GM19468 (cell line): ENCODE results near the gene DDX51.
"Not testable (repeated sequence)": the region's sequence is repeated elsewhere in the genome, so short reads cannot be mapped to it uniquely, and the experiment has no call there.

ENCODE experiments used
- ATAC-seq: cut with Tn5 transposase; IDR thresholded peaks from one replicate; pipeline ENCODE4 v1.9.1; 2021; ENCODE audit warnings: mild to moderate bottlenecking, moderate library complexity, moderate number of reproducible peaks; ENCODE audit not compliant: unreplicated experiment; ENCODE audit errors: extremely low read depth

Gene DDX51

DNA sequence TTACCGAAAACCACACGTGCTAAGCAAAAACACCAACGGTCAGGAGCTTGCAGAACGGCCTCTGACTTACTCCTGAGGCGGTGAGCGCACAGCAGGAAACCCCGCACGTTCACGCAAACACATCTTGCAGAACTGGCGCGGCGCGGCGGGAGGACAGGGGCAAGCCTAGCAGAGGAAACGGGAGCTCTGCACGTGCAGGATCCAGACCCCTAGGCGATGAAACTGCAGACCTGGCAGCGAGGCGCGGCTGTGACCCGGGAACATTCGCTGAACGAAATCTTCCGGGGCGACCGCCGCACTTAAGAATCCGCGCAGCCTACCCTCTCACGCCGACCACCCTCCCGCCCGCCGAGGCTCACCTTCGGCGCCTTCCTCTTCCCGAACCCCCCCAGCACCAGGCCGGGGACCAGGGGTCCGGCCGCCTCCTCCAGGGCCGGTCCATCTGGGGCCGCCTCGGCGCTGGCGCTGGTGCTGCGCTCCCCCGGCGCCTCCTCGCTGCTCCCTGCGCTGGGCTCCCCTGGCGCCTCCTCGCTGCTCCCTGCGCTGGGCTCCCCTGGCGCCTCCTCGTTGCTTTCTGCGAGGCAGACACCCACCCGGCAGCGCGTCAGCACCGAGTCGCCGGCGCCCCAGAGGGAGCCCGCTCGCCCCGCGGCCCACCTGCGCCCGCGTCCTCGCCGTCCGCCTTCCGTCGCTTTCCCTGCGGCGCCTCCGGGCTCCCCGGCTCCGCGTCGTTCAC is 615 bp downstream of the DDX51 start:
- no peak for ATAC-seq

DNA sequence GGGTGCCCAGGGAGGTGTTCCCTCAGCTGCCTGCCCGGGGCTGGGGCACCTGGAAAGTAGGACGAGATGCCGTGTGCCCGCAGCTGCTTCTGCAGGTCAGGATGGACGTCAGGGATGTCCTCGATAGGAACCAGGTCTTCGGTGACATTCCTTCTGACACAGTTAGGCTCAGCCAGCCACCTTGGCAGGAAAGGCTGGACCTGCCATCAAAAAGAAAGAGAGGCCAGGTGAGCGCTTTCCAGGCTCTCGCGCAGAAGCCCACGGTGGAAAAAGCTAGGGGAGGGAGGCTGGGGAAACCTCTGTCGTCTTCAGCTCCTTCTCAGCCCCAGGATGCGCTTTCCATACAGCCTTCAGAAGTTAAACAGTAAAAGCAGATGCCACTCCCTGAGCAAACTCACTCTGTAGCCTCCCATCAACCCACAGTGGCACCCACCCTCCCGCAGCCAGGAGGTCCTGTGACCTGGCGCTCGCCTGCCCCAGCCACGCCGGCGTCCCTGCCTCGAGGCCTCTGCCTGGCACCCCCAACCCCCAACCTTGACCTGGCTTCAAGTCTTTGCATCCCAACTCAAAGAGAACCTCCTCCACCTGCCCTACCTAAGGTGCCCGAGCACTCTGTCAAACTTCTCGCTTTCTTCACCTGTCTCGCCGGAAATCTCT is 1.3 kb downstream of the DDX51 start:
- ATAC-seq: no peak

DNA sequence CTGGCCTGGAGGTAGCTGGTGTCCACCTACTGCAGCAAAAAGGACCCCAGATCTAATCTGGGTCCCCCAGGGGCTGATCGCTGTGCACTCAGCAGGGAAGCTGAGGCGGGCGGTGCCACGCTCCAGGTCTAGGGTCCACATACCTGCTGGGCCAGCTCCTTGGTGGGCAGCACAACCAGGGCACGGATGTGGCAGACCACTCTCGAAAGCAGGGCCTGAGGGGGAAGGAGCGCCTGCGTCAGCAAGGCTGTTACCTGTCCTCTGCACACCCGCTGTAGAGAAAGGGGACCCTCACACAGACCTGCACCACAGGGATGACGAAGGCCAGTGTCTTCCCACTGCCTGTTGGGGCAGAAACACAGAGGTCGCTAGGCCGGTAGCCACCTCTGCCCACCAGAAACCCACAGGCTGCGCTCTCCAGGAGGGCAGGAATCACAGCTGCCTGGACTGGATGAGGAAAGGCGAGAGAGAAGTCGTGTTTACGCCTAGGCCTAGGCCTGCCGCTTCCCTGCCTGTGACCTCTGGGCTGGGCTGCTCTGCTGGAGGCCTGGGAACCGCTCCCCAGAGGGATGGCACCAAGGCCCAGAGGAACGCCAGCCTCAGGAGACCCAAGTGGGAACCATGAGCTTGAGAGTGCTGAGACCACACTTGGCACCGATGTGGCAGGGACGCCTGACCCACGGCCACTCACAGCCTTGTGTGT is 2.0 kb downstream of the DDX51 start:
- no peak for ATAC-seq

DNA sequence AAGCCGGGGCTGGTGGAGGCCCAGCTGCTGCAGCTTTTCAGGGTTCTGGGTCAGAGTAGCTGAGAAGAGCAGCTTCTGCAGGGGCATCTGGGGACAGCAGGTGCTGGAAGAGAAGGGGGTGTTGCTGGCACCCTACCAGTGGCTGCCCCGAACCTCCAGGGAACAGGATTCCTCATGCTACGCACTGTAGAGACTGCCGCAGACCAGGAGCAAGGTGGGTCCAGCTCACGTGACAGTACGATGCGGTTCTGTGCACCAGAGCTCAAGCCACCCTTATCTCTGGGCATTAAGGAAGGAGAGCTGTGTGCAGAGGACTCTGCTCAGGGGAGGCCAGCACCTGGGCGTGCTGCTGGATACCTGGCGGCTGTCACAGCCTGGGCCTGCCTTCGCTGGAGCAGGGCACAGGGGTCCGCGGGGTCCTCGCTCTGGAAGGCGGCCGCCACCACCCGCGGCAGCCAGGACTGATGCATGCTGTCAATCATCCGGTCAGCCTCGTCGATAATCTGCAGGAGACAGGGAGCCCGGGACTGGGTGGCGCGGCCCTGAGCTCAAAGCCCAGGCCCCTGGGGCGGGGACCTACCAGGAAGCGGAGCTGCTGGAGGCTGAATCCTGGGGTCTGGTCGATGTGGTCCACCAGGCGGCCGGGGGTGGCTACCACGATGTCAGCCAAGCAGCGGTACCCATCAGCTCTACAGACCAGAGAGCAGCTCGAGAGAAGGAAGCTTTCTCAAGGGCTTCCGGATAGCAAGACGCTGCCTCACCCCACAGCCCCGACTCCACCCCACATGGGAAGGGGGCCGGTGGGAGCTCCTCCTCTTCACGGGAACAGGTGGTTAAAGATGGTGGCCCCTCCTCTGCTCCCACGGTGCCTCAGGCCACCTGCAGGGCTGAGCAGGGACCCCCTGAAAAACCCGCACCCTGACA is 2.9 kb downstream of the DDX51 start:
- no peak for ATAC-seq

DNA sequence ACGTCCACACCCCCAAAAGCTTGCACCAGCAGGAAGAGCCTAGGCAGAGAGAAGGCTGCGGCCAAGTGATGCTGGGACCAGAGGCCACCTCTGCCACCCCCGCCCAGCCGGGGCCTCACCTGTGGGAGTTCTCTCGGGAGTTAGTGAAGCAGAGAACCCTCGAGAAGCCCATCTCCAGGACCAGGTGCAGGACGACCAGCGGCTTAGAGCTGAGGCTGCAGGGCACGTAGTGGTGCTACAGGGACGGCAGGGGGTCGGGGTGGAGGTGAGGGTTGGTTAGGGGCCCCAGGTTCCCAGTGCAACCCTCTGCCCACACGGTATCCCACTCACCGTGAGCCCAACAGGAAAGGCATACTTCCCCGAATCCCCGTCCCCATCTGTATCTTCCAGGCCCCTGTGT is 3.6 kb downstream of the DDX51 start:
- ATAC-seq: no peak

DNA sequence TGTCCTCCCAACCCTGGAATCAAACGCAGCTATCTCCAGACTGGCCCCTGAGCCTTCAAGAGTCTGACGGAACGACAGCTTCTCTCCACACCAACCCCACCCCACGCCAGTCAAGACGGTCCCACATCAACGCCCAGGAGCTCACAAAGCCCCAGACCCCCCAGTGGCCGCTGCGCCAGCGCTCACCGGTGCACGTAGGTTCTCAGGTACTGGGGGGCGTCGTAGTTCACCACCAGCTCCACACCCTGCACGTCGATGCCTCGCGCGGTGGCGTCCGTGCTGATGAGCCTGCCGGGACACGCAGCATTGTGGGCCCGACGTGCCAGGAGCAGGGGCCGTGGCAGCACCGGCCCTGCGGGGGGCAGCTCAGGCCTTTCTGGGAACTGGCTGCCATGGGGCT is 4.2 kb downstream of the DDX51 start:
- no peak for ATAC-seq

DNA sequence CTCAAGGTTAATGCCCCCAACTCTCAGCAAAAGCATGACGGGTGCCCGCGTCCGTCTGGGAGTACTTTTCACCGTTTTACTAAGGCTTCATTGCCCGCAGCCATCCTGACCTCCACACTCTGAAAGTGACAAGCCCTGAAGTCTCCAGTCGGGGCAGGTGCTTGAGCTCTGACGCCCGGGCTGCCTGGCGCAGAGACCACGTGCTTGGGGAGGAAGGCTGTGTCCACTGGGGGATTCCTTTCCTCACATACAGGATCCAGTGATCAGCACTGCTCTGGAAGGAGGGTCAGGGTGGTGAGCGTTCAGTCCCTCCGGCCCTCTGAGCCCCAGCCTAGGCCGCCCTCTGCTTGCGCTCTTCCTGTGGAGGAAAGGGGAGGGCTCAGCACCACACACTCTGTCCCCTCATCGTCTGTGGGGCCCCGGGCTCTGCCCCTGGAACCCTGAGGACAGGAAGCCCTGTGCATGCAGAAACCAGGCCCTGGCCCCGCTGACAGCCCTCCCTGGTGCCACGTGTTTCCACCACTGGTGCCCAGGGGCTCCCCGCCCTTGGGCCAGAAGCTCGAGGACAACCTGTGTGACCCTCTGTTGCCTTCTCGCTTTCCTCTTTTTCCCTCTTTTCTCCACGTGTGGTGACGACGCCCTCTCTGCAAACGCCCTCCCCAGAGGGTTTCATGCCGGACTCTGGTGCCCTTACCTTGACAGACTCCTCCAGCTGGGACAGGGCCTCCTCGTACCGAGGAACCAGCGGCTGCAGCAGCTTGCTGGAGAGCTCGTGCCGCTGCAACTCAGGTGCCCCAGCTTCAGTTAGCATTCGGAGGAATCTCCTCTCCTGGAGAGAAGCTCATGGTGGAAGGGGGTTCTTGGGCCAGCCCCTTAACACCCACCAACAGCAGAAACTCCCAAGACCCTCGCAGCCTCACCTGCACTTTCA is 4.9 kb downstream of the DDX51 start:
- no peak for ATAC-seq

DNA sequence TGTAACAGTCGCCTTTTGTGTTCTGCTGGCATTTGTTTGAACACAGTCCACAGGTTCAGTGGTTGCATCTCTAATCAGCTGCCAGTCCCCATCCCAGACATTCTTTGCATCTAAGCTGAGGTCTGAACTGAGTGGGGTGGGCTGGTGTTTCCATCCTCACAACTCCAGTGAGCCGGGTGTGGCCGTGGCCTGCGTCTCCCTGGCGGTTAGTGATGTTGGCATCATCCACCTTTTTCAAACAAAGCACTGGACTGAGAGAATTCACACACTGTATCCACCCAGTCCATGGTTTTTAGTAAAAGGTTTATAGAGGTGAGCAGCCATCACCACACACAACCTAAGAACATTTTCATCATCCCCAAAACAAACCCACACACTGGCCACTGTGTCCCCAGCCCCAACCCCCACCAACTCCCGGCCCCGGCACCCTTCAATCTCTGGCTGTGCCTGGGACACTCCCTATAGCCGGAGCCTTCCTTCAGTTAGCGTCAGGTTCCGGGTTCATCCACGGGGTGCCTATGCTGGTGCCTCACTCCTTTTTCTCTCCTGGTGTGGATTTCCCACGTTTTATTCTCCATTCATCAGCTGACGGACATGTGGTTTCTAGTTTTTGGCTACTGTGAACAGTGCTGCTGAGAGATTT is 6.5 kb downstream of the DDX51 start:
- ATAC-seq: no peak

DNA sequence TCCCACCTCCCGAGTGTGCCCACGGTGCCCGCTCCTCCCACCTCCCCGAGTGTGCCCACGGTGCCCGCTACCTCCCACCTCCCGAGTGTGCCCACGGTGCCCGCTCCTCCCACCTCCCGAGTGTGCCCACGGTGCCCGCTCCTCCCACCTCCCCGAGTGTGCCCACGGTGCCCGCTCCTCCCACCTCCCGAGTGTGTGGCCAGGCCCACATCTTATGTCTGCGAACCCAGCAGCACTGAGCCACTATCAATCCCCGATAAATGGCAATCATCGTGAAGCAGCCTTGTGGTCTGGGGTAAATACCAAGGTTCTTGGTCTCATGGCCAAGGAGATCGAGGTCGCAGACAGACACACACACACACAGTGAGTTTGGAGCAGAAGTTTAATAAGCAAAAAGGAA is 7.9 kb downstream of the DDX51 start:
- not testable (repeated sequence) for ATAC-seq

DNA sequence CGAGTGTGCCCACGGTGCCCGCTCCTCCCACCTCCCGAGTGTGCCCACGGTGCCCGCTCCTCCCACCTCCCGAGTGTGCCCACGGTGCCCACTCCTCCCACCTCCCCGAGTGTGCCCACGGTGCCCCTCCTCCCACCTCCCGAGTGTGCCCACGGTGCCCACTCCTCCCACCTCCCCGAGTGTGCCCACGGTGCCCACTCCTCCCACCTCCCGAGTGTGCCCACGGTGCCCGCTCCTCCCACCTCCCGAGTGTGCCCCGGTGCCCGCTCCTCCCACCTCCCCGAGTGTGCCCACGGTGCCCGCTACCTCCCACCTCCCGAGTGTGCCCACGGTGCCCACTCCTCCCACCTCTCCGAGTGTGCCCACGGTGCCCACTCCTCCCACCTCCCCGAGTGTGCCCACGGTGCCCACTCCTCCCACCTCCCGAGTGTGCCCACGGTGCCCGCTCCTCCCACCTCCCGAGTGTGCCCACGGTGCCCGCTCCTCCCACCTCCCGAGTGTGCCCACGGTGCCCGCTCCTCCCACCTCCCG is 9.4 kb downstream of the DDX51 start:
- not testable (repeated sequence) for ATAC-seq

DNA sequence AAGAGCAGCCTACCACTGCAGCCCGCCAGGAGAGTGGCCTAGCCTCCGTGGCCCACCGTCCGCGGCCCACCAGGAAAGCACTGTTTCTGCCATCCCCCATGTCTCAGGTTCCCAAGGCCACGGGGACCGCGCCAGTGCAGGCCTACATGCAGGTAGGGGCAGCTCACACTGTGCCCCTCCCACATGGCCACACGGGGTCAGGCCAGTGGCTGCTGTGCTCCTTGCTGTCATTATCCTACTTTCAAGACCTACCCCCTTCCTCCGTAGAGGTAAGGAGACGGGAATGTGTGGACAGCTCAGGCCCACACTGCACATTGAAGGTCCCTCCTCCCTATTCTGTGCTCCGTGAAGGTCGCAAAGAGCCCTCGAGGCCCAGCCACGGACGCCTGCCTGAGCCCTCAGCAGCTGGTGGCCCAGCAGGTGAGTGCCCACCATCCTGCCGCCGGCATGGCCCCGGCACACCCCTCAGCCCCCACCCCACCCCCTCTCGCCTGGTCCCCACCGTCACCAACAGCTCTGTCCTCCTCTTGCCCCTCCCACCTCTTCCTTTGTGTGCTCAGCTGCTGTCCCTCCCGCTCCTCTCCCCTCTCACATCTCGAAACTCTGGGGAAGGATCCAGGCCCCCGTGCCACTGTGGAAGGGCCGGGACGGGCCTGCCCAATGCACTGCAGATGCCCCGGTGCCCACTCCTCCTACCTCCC is 10.0 kb downstream of the DDX51 start:
- ATAC-seq: no peak

DNA sequence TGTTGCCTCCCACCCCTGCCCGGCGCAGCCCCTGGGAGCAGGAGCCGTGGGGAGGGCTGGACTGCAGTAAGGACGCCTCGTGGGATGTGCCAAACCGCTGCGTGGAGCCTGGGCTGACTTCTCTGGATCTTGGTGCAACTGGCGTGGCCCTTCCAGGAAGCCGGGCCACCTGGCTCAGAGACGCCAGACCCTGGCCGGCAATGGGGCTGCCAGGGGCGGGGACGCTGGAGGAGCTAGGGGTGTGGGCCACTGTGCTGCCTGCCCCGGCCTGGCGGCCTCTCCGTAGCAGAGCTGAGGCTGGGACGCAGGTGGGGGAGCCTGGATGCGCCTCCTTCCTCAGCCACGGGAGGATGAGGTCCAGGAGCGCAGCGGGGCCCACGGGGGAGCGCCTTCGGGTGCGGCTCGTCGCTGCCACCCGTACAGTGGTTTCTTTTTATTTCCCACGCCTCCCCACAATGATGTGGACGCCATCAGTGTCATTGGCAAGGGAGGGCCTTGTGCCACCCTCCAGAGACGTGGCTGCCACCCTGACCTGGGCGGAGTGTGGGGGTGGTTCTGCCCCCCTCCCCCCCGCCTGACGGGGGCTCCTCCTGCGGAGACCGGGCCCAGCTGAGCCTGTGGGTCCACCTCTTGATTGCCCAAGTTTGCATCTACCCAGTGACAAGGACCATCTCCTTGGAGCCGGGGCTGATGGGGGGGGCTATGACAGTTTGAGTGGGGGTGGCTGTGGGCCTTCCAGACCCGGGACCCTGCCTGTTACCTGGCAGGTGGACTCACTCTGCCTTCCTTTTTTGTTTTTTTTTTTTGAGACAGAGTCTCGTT is 11.3 kb downstream of the DDX51 start:
- no peak for ATAC-seq

DNA sequence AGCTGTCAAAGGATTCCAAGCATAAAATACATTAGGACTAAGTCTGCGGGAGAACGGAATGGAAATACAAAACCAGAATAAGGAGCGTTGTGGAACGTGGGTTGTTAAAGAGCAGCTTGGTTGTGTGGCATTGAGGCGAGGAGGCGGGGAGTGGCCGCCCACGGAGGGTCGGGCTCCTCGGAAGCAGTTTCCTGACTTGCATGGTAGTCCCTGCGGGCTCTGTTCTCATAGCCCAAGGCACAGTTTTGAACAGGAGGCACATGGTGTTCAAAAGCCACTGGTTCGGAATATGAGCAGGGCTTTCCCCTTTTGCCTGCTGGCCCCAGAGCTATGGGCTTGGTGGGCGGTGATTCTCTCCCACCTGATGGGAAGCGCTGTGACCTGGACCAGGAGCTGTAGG is 12.2 kb downstream of the DDX51 start:
- ATAC-seq: no peak

DNA sequence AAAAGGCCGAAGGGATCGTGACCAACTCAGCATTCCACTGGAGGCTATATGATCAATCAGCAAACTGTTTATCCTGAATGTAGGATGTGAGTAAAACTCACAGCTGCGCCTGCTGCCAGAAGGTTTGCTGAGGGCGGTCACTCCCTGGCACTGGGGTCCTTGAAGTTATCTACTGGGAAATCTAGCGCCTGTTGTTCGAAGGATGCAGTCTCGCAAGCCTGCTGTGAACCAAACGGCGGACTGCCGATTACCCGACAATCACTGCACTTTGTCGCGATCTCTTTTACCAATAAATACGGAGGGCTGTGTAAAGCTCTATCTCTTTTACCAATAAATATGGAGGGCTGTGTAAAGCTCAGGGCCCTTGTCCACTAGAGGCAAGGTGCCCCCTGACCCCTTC is 12.9 kb downstream of the DDX51 start:
- no peak for ATAC-seq

DNA sequence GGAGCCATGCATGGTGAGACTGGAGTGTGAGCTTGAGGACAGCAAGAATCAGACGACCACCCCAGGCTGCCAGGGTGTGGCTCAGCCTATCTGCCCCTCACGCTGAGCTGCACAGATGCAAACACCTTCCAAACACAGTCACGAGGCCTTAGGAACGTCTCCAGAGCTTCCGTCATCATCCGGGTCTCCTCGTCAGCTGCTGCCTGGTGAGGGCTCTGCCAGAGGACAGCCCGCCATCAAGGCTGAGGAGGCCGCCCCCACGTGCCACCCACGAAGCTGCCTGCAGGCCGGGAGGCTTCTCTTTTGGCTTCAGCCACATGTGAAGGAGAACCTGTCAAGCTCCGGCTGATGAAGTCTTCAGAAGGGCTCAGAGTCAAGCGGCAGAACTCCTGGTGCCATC is 13.4 kb downstream of the DDX51 start:
- no peak for ATAC-seq

DNA sequence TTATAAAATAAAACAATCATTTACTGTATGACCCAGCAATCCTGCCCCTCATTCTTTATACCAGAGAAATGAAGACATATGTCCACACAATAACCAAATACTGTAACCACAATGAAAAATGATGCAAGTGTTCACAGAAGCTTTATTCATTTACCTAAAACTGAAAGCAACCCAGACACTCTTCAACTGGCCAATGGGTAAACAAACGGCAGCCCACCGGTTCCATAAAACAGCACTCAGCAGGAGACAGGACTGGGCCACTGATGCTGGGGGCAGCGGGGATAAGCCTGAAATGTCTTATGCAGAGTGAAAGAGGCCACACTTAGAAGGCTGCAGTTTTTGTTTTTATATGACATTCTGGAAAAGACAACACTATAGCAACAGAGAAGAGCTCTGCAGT is 15.1 kb downstream of the DDX51 start:
- ATAC-seq: no peak

DNA sequence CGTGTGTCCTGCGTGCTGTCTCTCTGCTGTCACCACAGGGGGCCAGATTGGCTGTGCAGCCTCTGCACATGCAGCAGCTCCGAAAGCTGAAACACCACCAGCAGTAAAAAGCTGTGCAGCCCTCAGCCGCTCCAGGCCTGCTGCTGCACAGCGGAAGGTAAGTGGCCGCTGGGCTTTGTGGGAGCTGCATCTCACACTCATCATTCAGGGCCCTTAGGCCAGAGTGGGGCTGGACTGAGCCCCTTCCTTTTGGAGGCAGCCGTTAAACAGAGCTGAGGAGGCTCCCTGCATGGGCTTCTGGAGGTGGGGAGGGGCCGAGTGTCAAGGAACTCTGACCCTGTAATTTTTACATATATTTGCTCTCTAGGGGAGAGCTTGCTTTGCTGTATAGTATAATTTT is 17.1 kb downstream of the DDX51 start:
- ATAC-seq: no peak
